Coronary artery (tissue), 2 donors: ENCODE measurements around the gene FGL2.
"Not testable (repeated sequence)": the region's sequence is repeated elsewhere in the genome, so short reads cannot be mapped to it uniquely, and the experiment has no call there.

ENCODE experiments used
- DNase-seq: peaks from one replicate; pipeline ENCODE4 v3.0.0-alpha.2; 2017; ENCODE audit warnings: low spot score
- H3K27ac ChIP-seq, 2 donors: fragments of 200-600 bp; sonication (generic); one replicate each; pipeline ENCODE4 v1.5.1; 2016 to 2019
- H3K4me3 ChIP-seq: fragments of 200-600 bp; sonication (generic); 2 replicates; pipeline ENCODE4 v1.5.1; 2016; ENCODE audit warnings: mild to moderate bottlenecking, moderate library complexity
- TF ChIP-seq, protein P1 (sequence below): fragments of 200-600 bp; sonication (generic); IDR thresholded peaks from one replicate; pipeline ENCODE4 v1.5.1; 2019; ENCODE audit warnings: antibody characterized with exemption

Gene FGL2

DNA sequence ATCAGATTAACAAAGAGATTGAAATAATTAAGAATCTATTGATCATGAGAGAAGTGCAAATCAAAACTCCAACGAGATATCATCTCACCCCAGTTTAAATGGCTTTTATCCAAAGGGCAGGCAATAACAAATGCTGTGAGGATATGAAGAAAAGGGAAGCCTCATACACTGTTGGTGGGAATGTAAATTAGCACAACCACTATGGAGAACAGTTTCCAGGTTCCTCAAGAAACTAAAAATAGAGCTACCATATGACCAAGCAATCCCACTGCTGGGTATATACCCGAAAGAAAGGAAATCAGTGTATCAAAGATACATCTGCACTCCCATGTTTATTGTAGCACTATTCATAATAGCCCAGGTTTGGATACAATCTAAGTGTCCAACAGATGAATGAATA is 13.8 kb downstream of the FGL2 start:
- H3K27ac ChIP-seq: no peak overlapping the region
- H3K4me3 ChIP-seq: no peak overlapping the region
- TF ChIP-seq, protein P1, sequence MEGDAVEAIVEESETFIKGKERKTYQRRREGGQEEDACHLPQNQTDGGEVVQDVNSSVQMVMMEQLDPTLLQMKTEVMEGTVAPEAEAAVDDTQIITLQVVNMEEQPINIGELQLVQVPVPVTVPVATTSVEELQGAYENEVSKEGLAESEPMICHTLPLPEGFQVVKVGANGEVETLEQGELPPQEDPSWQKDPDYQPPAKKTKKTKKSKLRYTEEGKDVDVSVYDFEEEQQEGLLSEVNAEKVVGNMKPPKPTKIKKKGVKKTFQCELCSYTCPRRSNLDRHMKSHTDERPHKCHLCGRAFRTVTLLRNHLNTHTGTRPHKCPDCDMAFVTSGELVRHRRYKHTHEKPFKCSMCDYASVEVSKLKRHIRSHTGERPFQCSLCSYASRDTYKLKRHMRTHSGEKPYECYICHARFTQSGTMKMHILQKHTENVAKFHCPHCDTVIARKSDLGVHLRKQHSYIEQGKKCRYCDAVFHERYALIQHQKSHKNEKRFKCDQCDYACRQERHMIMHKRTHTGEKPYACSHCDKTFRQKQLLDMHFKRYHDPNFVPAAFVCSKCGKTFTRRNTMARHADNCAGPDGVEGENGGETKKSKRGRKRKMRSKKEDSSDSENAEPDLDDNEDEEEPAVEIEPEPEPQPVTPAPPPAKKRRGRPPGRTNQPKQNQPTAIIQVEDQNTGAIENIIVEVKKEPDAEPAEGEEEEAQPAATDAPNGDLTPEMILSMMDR: no peak
- DNase-seq: no peak

DNA sequence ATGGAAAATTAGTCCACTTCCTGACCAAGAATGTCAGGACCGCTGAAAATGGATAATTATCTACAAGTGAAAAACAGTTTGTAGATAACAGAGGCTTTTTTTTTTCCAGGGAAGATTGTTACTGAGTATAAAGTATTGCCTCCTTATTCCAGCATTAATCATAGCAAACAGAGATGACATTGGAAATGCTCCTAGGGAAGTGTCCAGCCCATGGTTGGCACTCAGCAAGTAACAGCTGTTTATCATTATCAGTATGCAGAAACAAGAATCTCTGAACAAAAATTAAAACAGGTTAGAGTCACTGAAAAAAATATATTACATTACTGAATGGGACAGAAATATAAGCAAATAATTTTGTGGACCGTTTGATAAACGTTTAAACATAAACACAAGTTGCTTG is 14.6 kb downstream of the FGL2 start:
- TF ChIP-seq, protein P1: no peak
- H3K27ac ChIP-seq: no peak overlapping the region
- no peak for DNase-seq
- no peak overlapping the region for H3K4me3 ChIP-seq

DNA sequence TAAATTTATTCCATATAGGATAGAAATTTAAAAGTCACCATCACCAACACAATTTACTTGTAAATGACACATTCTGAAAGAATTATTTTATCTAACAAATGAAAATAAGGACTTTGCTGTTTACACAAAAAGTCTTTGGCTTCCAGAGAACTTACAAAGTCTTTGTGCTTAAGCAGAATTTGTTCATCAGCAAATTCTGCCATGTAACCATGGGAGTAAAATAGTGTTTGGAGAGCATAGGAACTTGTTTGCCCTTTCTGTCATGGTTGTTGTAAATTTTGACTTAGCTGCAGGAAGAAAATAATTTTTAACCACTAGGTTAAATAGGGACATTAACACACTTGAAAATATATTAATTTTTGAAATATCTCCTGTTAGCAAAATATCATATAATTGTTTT is 15.2 kb downstream of the FGL2 start:
- DNase-seq: no peak
- Histone ChIP-seq H3K27ac (no peak overlapping the region), H3K4me3 (no peak overlapping the region)
- TF ChIP-seq, protein P1: no peak

DNA sequence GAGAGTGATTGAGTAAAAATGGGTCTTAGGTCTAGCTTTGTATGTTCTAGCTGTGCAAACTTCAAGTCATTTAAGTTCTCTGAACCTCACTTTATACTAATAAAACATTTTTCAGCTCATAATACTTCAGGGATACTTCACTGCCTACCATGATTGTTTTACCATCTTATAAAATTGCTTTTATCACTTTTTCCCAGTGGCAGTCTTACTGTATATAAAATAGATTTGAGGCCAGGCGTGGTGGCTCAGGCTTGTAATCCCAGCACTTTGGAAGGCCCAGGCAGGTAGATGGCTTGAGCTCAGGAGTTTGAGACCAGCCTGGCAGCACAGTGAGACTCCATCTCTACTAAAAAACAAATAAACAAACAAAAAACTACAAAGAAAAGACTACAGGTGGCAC is 17.4 kb downstream of the FGL2 start:
- DNase-seq: no peak
- TF ChIP-seq, protein P1: no peak
- no peak overlapping the region for H3K4me3 ChIP-seq
- H3K27ac ChIP-seq: no peak overlapping the region

DNA sequence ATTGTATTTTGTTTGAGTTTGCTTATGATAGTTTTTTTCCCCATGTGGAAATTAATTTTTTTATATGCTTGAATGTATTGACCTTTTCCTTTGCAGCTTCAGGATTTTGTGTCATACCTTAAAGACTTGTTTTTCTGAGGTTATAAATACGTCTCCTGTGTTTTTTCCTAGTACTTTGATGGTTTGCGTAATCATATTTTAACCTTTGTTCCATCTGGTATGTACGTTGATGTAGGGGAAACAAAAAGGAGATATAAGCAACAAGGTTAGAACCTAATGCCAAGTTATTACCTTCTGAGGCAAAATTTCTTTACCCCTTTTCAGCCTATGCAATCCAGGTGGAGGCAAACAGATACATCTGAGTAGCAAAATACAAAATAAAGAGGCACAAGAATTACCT is 17.9 kb downstream of the FGL2 start:
- no peak overlapping the region for H3K27ac ChIP-seq

DNA sequence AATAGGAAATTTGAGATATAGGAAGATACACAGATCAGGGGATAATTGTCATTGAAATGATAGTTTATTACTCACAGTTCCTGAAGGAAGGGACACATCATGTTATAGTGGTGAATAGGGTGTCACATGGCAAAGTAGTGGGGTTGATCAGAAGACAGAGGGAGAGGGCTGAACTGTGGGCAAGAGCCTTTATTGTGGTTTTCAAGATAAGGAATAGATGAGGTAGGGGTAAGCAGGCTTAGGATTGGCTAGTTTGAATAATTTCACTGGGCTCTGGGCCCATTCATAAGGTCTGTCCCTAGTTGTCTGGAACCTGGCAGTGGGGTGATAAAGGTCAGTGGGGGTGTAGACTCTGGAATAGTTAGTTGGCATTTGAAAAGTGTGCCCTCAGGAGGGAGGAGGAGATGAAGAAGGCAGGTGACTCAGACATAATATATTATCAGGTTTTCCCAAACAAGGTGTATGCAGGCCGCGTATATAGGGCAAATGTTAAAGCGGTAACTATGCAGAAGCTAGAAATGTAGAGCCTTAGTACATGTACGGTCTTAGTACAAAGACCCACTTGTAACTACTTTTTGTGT is 18.5 kb downstream of the FGL2 start:
- no peak for DNase-seq
- Histone ChIP-seq H3K4me3 (no peak overlapping the region), H3K27ac (no peak overlapping the region)
- TF ChIP-seq, protein P1: no peak

More for the DNA sequence above, 17.9 kb downstream of the FGL2 start:
- H3K4me3 ChIP-seq: no peak overlapping the region
- DNase-seq: no peak
- TF ChIP-seq, protein P1: no peak

DNA sequence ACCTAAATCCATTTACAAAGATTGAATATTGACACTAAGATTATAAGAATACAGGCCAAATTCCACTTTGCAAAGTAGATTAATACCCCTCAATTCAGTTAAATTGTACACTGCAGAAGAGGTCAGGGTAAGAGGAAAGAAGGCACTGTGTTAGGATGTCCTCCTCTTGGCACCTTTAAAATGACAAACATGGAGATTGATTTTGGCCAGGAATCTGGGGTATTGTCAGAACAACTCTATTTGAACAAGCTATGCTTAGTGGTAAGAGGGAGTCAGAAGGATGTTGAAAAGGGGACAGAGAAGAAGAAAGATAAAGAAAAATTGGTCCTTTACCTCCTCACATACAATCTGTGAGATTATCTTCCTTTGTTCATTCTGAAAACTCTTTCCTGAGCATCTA is 21.6 kb downstream of the FGL2 start:
- H3K27ac ChIP-seq: peak overlapping the region in 1 of 2 donors; percentile 41
- not testable (repeated sequence) for H3K4me3 ChIP-seq, DNase-seq

DNA sequence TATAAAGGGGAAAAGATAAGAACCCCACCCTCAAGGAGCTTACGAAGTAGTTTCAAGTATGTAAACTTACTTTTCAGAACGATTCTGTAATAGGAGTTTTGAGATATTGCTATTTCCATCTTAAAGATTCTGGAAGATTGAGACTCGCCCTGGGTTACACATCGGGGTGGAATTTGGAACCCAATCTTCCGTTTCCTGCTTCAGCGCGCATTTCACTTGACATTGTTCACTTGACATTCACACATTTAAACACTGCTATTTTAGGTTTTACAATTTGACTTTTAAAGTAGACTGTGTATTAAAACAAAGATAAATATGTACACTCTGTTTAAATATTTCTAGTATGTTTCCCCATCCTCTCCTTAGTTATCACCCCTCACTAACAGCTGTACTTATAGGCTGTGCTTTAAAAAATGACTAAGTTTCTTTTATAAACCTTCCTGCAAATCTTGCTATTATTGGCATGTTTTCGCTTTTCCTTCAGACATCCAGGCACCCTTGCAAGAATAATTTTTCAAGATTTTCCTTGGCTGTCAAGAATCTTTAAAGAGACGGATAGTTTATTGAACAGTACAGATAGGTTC is 22.2 kb downstream of the FGL2 start:
- H3K4me3 ChIP-seq: peak overlapping the region; percentile 15
- H3K27ac ChIP-seq: peak overlapping the region in 1 of 2 donors; percentile 41
- DNase-seq: not testable (repeated sequence)

DNA sequence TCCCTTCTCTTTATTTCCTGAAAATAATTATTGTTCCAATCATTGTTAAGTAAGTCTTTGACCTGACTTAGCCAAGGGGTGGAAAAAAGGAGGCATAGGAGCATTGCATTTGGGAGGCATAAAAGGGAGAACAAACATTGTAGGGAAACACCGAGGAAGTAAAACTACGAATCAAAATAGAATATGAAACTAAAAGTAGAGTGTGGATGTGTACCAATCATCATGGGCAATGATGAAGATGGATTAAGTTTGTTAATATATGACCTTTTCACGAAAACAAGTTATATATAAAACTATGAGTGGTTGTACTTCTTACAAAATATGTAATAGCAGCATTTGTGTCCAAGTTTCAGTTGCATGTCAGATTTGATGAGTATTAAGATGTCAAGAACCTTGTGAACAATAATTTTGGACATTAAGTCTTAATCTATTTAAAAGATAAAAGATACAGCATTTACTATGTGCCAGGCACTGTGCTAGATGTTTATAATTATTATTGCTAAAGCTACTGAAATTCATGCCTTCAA is 24.3 kb downstream of the FGL2 start:
- not testable (repeated sequence) for H3K4me3 ChIP-seq, H3K27ac ChIP-seq, DNase-seq

DNA sequence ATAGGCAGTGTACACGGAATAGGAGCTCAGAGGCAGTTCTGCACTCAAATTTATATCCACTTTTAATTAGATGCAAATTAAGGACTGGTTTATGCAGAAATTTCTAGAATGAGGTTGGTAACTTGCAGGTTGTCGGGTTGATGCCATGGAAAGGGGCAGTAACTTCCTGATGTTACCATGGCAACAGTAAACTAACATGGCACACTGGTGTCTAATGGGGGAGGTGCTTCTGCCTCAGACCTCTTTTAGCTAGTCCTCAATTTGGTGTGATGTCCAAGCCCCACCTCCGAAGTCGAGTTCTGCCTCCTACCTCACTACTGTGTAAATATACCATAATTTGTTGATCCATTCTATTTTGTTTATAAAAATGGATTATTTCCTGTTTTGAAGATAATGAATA is 25.2 kb downstream of the FGL2 start:
- not testable (repeated sequence) for H3K4me3 ChIP-seq, DNase-seq, H3K27ac ChIP-seq

DNA sequence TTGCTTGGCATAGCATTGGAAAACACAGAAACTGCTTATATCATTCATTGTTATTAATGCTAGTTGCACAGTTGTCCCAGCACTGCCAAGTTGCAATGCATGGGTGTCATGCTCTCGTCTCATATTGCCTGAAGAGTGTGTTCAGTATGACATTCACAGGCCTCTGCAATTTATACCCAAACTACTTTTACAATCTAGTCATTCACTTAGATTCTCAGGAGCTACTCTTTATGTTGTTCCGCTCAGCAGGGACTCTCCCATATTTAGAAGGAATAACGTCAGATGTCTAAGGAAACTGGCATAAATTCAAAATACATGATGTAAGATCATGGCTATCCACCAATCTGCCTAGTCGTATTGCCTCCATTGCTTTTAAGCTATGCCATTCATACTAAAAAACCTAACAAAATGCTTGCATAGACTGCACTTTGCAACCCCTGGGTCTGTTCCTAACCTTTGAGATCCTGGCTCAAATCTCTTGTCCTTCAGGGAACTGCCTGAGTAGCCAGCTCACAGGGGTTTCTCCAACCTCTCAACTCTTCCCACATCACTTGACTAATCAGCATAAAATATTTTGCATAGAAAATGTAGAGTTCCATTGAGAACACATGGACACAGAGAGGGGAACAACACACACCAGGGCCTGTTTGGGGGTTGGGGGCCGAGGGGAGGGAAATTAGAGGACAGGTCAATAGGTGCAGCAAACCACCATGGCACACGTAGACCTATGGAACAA is 27.0 kb downstream of the FGL2 start:
- DNase-seq, H3K27ac ChIP-seq, H3K4me3 ChIP-seq: not testable (repeated sequence)
